Mesothelial cell of epicardium (in vitro differentiated cells): ENCODE results near the gene POLR2F. TPM values are rescaled to one million over a fixed set of nuclear protein-coding genes. Genes with fewer than 3 reads are reported as not detected.

Source experiments
- DNase-seq, 2 experiments: peaks; one replicate each; pipeline ENCODE4 v3.0.0; 2021; ENCODE audit warnings: low spot score in 2 of 2; ENCODE audit not compliant: unreplicated experiment in 2 of 2
- H3K27ac Mint-ChIP-seq: 2 replicates; pipeline ENCODE4 v1.8.0; 2021; ENCODE audit warnings: mixed read lengths
- H3K27me3 Mint-ChIP-seq: 2 replicates; pipeline ENCODE4 v1.8.0; 2021; ENCODE audit warnings: low read depth, mixed read lengths
- H3K36me3 Mint-ChIP-seq: 2 replicates; pipeline ENCODE4 v1.8.0; 2021; ENCODE audit warnings: mixed read lengths
- H3K4me1 Mint-ChIP-seq: 2 replicates; pipeline ENCODE4 v1.8.0; 2021; ENCODE audit warnings: mixed read lengths
- H3K4me3 Mint-ChIP-seq: 2 replicates; pipeline ENCODE4 v1.8.0; 2021; ENCODE audit warnings: mild to moderate bottlenecking, moderate library complexity, mixed read lengths
- H3K9me3 Mint-ChIP-seq: 2 replicates; pipeline ENCODE4 v1.8.0; 2021; ENCODE audit warnings: mixed read lengths
- total RNA-seq: library from RNA; stranded (reverse); gene quantifications from 3 replicates; pipeline ENCODE4 v1.2.1, GENCODE V29; 2021
- TF ChIP-seq, protein P1 (sequence below): fragments of 200-600 bp; sonication (generic); IDR thresholded peaks from one replicate; pipeline ENCODE4 v1.5.0; 2021; ENCODE audit warnings: antibody characterized with exemption; ENCODE audit not compliant: unreplicated experiment

The POLR2F gene
- total RNA-seq, 1 donor from 2014 or later = 70.0 TPM

DNA sequence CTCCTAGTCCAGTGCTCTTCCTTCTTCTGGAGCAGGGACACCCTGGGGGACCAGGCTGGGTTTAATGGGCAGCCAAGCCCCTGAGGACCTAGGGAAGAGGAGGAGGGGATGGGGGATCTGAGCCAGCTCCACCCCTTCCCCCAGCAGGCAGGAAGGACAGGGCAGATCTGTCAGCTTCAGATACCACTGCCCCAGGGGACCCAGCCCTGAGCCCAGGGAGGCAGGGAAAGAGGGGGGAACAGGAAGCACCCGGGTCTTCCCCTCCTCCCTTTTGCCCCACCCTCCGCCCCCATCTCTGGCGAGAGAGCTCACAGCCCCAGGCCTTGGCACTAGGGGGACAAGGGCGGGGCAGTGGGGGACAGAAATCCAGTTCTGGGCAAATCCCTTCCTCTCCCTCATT, 42.6 kb downstream of the POLR2F start:
- no peaks in the 10 kb centered on the region for H3K36me3 Mint-ChIP-seq

DNA sequence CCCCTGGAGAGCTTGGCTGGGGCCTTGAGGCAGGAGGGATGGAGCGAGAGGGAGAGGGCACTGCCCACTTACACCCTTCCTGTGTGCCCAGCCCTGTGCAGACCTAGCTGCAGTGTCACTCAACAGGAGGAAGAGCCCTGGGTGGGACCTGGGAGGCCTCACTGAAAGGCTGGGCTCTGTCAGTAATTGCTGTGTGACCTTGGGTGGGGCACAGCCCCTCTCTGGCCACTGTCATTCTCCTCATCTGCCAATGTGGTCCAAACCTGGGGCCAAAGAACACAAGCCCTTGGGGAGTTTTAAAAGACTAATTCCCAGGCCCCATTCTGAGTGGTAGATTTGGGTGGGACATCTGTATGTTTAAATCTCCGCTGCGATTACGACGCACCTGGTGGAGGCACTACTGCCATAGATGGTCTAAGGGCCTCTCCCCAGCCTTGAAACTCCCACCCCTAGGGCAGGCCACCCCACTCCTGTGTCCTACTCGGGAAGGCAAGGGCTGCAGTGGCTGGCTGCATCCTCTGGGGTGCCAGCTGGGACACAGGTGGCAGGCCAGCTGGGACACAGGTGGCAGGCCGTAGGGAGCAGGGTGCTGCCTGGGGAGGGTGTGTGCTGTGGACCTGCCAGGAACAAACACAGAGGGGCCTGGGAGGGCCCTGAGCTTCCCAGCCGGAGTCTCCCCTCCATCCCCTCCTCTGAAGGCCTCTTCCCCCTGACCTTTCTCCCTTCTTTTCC, 43.2 kb downstream of the POLR2F start:
- DNase-seq = no peak
- peaks cover 22% of the 10 kb centered on the region for H3K4me1 Mint-ChIP-seq
- H3K27me3 Mint-ChIP-seq = no peaks in the 10 kb centered on the region
- no peak overlapping the region for H3K27ac Mint-ChIP-seq
- H3K4me3 Mint-ChIP-seq = no peak overlapping the region
- TF ChIP-seq, protein P1, sequence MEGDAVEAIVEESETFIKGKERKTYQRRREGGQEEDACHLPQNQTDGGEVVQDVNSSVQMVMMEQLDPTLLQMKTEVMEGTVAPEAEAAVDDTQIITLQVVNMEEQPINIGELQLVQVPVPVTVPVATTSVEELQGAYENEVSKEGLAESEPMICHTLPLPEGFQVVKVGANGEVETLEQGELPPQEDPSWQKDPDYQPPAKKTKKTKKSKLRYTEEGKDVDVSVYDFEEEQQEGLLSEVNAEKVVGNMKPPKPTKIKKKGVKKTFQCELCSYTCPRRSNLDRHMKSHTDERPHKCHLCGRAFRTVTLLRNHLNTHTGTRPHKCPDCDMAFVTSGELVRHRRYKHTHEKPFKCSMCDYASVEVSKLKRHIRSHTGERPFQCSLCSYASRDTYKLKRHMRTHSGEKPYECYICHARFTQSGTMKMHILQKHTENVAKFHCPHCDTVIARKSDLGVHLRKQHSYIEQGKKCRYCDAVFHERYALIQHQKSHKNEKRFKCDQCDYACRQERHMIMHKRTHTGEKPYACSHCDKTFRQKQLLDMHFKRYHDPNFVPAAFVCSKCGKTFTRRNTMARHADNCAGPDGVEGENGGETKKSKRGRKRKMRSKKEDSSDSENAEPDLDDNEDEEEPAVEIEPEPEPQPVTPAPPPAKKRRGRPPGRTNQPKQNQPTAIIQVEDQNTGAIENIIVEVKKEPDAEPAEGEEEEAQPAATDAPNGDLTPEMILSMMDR = no peak
- no peaks in the 10 kb centered on the region for H3K9me3 Mint-ChIP-seq
- no peaks in the 10 kb centered on the region for H3K36me3 Mint-ChIP-seq

More for the DNA sequence above, 42.6 kb downstream of the POLR2F start:
- no peaks in the 10 kb centered on the region for H3K27me3 Mint-ChIP-seq
- H3K4me3 Mint-ChIP-seq = no peak overlapping the region
- H3K27ac Mint-ChIP-seq = no peak overlapping the region
- no peaks in the 10 kb centered on the region for H3K9me3 Mint-ChIP-seq
- TF ChIP-seq, protein P1 = no peak
- no peak for DNase-seq
- peaks cover 22% of the 10 kb centered on the region for H3K4me1 Mint-ChIP-seq

- no peaks in the 10 kb centered on the region for H3K27me3 Mint-ChIP-seq
- H3K4me3 Mint-ChIP-seq = no peak overlapping the region
- DNase-seq = no peak
- H3K4me1 Mint-ChIP-seq = peaks cover 22% of the 10 kb centered on the region
- H3K27ac Mint-ChIP-seq = no peak overlapping the region
- TF ChIP-seq, protein P1 = no peak
- H3K9me3 Mint-ChIP-seq = no peaks in the 10 kb centered on the region
- no peaks in the 10 kb centered on the region for H3K36me3 Mint-ChIP-seq
These were observed 45.0 kb downstream of the POLR2F start for GRCh38 chr22:37998543-37998942.

- Mint-ChIP-seq H3K27me3 (no peaks in the 10 kb centered on the region), H3K36me3 (no peaks in the 10 kb centered on the region), H3K27ac (no peak overlapping the region), H3K9me3 (no peaks in the 10 kb centered on the region), H3K4me3 (no peak overlapping the region), H3K4me1 (peaks cover 25% of the 10 kb centered on the region)
- TF ChIP-seq, protein P1 = no peak
- no peak for DNase-seq
These were observed 45.7 kb downstream of the POLR2F start for GRCh38 chr22:37999236-37999635.

DNA sequence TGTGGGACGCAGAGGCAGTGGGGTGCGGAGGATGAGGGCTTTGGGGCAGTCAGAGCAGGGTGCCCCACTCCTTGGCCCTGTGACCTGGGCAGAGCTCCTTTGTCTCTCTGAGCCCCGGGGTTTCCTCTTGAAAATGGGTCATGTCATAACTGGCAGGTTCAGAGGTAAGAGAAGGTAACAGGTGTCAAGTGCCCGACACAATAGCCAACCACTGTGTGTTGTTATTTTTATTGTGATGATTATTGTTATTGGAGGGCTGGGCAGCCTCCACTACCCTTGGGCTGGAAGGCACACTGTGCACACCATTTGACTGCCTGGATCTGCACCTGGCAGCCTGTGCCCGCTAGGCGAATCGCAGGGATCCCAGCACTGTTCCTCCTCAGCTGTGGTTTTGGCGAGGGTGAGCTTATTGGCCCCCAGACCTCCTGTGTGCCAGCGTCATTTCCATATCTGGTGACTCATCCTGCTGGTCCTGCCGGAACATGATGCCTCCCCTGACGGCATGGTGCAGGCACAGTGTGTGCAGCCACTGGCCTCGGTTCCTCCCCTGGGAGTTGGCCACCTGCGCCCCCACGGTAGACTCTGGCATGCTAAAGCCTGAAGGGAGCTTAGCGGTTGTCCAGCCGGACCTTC, 46.3 kb downstream of the POLR2F start:
- TF ChIP-seq, protein P1 = no peak
- Mint-ChIP-seq H3K36me3 (no peaks in the 10 kb centered on the region), H3K27ac (no peak overlapping the region), H3K4me1 (peaks cover 28% of the 10 kb centered on the region), H3K4me3 (no peak overlapping the region), H3K27me3 (no peaks in the 10 kb centered on the region), H3K9me3 (no peaks in the 10 kb centered on the region)
- no peak for DNase-seq
